GM21381 (cell line): ENCODE data around the gene DENND5B.
A peak's percentile ranks its signal among the peaks of the same experiment; 100 is the strongest.
"Not testable (repeated sequence)": the region's sequence is repeated elsewhere in the genome, so short reads cannot be mapped to it uniquely, and the experiment has no call there.

Experiments
- ATAC-seq: cut with Tn5 transposase; IDR thresholded peaks from one replicate; pipeline ENCODE4 v1.9.1; 2021; ENCODE audit warnings: mild to moderate bottlenecking, moderate library complexity; ENCODE audit not compliant: unreplicated experiment

Gene DENND5B

GRCh38 chr12:31594681-31595080 is 3.7 kb upstream of the DENND5B start:
- no peak for ATAC-seq

DNA sequence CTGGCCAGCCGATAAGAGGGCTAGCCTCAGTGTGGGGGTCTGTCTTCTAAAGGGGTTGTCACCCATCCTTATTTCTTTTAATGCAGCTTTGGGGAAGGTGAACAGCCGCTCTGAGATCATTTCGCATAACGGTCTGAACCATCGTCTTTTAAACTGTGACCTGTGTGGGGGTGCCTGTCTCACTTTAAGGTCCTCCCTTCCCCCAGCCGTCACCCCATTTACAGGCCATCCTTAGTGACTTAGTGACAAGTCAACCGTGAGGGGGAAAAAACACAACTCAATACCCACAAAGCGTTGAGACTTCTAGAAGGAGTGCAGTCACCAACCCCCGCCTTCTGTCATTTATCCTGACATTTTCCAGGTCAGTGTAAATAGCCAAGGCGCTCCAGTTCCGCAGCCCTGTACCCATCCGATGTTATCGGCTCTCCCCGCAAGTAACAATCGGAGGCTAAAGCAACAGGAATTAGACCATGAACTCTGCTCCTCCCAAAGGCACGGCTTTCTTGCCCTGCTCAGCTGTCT is 505 bp upstream of the DENND5B start:
- ATAC-seq, result peak; percentile 16

GRCh38 chr12:31589904-31590641 is 863 bp downstream of the DENND5B start:
- ATAC-seq, result peak; percentile 33

DNA sequence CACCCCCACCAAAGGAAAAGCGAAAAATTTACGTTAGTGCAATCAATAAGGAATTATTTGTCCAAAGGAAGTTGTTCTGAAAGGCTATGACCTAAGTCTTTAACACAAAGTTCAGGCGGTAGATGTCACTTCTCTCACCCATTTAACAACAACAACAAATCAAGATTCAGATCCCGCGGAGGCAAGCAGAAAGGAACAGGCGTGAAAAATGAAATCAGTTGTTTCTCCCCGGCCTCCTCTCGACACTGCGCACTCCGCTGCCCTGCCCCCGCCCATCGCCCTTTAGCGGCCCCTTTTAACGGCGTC is 1.4 kb downstream of the DENND5B start:
- no peak for ATAC-seq

GRCh38 chr12:31588976-31589375 is 2.0 kb downstream of the DENND5B start:
- no peak for ATAC-seq

DNA sequence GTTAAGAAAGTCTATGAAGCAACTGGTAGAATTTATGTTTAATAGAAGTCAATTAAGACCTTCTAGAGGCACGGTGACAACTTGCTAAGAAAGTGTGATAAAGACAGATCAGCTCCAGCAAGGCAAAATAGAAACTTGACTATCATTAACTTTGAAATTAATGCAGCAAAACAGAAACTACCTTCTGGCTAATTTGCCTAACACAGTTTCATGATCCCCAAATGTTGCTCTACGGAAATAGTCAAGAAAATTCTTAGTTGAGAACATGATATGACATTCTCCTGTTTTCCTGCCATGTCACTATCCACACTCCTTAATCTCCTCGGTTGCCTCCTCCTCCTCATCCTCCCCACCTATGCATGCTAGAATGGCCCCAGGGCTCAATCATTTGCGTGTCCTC is 4.2 kb downstream of the DENND5B start:
- no peak for ATAC-seq

GRCh38 chr12:31585895-31586294 is 5.0 kb downstream of the DENND5B start:
- no peak for ATAC-seq

DNA sequence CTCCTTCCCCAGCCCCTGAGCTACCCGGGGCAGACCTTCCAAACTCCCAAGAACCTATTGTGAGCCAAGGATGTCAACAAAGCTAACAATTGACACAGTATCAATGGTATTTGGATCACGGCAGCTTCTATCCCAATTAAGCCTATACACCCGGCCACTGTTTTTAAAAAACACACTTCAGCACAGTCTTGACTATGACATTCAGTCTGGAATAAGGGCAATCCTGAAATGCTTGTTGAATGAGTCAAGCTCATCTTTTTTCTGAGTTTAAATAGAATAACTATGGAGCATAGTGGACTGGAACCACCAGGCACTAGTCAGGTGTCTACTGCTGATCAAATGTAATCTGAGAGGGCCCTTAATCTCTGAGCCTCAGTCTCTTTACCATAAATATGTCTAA is 5.7 kb downstream of the DENND5B start:
- ATAC-seq, result no peak

- ATAC-seq, result no peak
These were observed 6.2 kb downstream of the DENND5B start for GRCh38 chr12:31584782-31585181.

- no peak for ATAC-seq
These were observed 7.1 kb downstream of the DENND5B start for GRCh38 chr12:31583878-31584277.

DNA sequence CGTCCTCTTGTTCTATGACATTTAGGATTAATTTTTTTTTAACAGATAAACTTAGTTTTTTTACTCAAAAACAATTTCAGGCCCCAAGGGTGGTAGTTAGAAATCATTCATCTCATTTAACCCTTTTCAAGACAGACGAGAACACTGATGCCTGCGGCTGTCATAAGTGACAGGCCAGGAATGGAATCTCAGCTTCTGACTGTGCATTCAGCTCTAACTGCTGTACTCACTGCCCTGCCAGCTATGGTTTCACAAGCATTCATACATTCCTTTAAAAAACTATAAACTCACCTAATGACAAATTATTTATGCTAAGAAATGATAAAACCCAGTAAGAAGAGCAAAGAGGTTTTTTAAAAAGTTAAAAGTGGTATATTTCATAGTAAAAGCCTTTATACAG is 8.8 kb downstream of the DENND5B start:
- no peak for ATAC-seq

DNA sequence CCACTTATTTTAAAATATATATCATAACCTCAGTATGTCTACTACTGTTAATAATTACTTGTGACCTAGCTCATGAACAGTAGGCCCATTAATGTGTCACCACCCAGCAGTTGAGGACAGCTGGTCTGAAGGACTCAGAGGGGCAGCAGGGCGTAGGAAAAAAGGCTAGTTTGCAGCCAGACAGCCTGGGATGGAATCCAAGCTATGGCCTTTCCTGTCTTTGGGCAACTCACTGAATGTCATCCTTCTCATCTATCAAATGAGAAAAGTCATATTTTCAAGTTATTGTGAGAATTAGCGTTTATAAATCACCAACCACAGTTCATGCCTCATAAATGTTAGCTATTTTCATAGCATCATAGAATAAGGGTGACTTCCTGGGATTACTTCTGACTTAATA is 12.3 kb downstream of the DENND5B start:
- no peak for ATAC-seq

GRCh38 chr12:31574803-31575575 is 15.9 kb downstream of the DENND5B start:
- ATAC-seq, result no peak

DNA sequence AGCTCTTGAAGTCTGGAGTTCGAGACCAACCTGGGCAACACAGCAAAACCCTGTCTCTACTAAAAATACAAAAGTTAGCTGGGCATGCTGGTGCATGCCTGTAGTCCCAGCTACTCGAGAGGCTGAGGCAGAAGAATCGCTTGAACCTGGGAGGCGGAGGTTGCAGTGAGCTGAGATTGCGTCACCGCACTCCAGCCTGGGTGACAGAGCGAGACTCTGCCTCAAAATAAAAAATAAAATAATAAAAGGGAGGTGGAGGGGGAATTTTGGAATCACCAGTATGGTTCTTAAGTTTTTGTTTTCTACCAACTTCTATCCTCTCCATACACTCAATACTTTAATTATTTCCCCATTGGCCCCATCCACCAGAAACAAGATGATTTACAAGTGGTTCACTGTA is 16.6 kb downstream of the DENND5B start:
- not testable (repeated sequence) for ATAC-seq

DNA sequence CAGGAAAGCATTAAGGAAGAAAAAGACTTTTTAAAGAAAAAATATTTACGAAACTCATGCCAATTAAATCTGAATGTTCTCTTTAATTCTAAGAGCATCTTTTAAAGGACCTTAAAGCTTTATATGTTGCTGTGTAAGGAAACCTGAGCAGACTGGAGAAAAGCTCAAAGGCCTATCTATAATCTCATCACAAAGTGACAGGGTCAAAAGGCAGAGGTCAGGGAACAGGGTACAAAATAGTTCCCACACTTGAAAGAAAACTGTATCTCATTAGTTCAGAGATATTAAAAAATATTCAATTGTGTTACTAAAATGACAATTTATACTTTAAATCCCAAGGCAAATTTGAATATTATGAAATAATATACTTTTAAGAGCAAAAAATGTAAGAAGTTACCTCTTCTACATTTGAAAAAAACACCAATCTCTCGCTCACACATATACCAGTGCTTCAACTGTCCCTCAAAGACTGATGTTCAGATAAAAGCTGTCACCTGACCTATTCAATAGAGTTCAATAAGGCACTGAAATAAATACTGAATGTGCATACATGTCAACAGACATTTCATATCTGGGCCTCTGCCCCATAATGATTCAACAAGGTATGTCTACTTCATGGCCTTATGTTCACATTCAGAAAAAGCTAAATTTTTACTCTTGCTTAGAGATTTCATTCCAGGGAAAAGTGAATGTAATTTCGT is 17.9 kb downstream of the DENND5B start:
- ATAC-seq, result no peak

GRCh38 chr12:31570880-31571279 is 20.1 kb downstream of the DENND5B start:
- no peak for ATAC-seq

DNA sequence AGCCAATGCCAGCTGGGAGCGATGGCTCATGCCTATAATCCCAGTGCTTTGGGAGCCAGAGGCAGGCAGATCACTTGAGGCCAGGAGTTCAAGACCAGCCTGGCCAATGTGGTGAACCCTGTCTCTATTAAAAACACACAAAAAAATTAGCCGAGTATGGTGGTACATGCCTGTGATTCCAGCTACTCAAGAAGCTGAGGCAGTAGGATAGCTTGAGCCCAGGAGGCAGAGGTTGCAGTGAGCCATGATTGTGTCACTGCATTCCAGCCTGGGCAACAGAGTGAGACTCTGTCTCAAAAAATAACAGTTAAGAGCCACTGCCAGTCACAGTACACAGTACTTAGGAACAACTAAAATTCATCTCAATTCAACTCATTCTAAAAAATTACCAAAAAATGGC is 21.4 kb downstream of the DENND5B start:
- not testable (repeated sequence) for ATAC-seq

- ATAC-seq, result no peak
These were observed 22.4 kb downstream of the DENND5B start for GRCh38 chr12:31568498-31568897.

GRCh38 chr12:31567029-31567428 is 23.9 kb downstream of the DENND5B start:
- no peak for ATAC-seq

- ATAC-seq, result no peak
These were observed 24.4 kb downstream of the DENND5B start for GRCh38 chr12:31566547-31566946.

DNA sequence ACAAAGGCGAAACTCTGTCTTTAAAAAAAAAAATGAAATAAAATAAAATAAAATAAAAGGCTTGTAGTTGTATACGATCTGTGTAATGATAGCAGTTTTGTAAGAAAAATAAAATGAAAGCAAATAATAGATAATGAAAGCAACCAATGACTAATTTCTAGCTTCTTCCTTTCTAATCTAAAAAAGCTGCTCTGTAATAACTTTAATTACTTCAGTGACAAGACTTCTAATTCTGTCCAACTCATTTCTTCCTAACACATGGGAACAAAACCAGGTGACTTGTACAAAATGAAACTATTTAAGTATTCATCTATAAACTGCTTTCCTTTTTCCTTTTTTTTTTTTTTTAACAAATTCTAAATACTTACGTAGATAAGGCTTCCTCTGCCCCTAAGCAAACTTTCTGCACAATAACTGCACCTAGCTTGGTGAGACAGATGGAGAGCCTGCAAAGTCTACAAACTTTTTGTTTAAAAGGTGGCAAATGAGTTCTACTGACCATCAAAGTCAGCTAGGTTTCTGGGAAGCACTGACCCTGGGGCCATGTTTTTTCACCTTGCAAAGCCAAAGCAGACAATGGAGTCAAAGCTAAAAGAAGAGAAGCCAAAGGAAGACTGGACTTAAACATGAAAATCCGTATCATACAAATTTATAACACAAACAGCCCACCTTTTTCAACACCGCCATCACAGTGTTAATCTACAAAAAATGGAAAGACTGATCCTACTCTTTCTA is 28.2 kb downstream of the DENND5B start:
- no peak for ATAC-seq
